BLaER1 (cell line): ENCODE measurements around the gene ZNF45.
"Not testable (repeated sequence)": the region's sequence is repeated elsewhere in the genome, so short reads cannot be mapped to it uniquely, and the experiment has no call there.

Experiments
- H3K27ac ChIP-seq: shearing (Covaris generic); formaldehyde crosslinking; 2 replicates; pipeline ENCODE4 v1.8.1; 2022
- H3K27me3 ChIP-seq: shearing (Covaris generic); formaldehyde crosslinking; 2 replicates; pipeline ENCODE4 v1.8.1; 2022
- H3K36me3 ChIP-seq: shearing (Covaris generic); formaldehyde crosslinking; 2 replicates; pipeline ENCODE4 v1.8.1; 2022
- H3K4me1 ChIP-seq: shearing (Covaris generic); formaldehyde crosslinking; 2 replicates; pipeline ENCODE4 v1.8.1; 2022
- H3K4me2 ChIP-seq: shearing (Covaris generic); formaldehyde crosslinking; 2 replicates; pipeline ENCODE4 v1.8.1; 2022
- H3K4me3 ChIP-seq: shearing (Covaris generic); formaldehyde crosslinking; 2 replicates; pipeline ENCODE4 v1.8.1; 2022
- H3K9ac ChIP-seq: shearing (Covaris generic); formaldehyde crosslinking; 2 replicates; pipeline ENCODE4 v1.8.1; 2022
- H3K9me3 ChIP-seq: shearing (Covaris generic); formaldehyde crosslinking; 2 replicates; pipeline ENCODE4 v1.8.1; 2022
- H4K20me1 ChIP-seq: shearing (Covaris generic); formaldehyde crosslinking; 2 replicates; pipeline ENCODE4 v1.8.1; 2022
- Cebpa-rat ChIP-seq: shearing (Covaris generic); IDR thresholded peaks from 2 replicates; pipeline ENCODE4 v1.8.1; 2022

The ZNF45 gene

DNA sequence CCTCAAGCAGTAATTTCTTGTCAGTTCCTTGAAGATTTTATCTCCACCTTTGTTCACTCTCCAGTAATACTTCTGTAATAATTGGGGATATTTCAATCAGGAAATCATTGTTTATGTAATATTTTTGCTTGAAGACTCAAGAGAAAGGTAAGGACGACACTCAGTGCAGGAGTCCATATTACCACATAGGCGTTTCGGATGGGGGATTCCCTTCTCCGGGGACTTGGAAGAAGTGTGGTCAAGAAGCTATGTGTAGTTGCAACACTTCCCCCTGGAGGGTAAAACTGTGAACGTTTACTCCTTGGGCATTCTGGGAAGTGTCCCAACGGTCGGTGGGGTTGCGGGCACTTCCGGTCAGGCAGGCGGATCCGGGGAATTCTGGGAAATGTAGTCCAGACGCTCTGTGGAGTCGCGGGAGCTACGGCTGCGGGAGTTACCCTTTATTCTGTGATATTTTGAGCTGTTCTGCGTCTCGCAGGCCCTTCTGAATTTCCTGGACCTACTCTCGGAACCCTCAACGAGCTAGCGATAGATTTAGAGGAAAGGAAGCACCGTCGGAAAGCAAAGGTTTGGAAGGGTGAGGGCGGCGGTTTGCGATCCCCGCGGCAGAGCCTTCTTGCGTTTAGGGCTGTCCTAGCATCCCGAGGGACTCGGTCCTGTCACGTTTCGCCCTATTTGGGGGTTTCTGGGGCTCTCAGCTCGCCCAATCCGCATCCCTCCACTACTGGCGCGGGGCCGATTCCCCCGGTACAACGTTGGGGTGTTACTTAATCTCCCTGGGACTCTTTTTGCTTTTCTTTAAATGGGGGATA is 16.0 kb upstream of the ZNF45 start, which contains the start of gene ZNF221:
ZNF221 (plus strand) TSS at position 395 of the 812 bp plus-strand sequence. CDS start 11,499 bp downstream, outside the sequence.
- Histone ChIP-seq H3K36me3 (no peaks in the 10 kb centered on the region), H3K4me2 (peak within 1 kb of the TSS; percentile 59), H3K4me3 (peak within 1 kb of the TSS; percentile 71), H3K27me3 (no peaks in the 10 kb centered on the region), H3K9ac (peak within 1 kb of the TSS; percentile 74), H3K9me3 (peaks cover 70% of the 10 kb centered on the region), H3K27ac (peak within 1 kb of the TSS; percentile 48; the same call in 1 of the 2 replicates), H3K4me1 (no peaks in the 10 kb centered on the region), H4K20me1 (no peaks in the 10 kb centered on the region)
- no peak for TF ChIP-seq Cebpa-rat

DNA sequence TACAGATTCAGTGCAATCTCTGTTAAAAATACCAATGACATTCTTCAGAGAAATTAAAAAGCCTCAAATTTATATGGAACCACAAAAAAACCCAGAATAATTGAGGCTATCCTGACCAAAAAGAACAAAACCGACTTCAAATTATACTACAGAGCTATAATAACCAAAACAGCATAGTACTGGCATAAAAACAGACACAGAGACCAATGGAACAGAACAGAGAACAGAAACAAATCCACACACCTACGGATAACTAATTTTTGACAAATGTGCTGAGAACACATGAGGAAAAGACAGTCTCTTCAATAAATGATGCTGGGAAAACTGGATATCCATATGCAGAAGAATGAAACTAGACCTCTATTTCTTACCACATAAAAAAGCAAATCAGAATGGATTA is 14.7 kb upstream of the ZNF45 start:
- H3K27me3 ChIP-seq, H3K27ac ChIP-seq, H3K36me3 ChIP-seq, H4K20me1 ChIP-seq, H3K4me2 ChIP-seq, H3K9ac ChIP-seq, H3K4me3 ChIP-seq, H3K4me1 ChIP-seq: not testable (repeated sequence)
- peaks cover 71% of the 10 kb centered on the region for H3K9me3 ChIP-seq

DNA sequence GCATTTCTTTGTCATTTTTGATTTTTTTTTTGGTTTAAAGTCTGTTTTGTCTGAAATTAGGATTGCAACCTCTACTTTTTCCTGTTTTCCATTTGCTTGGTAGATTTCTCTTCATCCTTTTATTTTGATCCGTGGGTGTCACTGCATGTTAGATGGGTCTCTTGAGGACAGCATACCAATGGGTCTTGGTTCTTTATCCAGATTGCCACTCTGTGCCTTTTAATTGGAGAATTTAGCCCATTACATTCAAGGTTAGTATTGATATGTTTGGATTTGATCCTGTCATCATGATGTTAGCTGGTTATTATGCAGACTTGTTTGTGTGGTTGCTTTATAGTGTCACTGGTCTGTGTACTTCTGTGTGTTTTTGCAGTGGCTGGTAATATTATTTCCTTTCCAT is 12.3 kb upstream of the ZNF45 start:
- peaks cover 58% of the 10 kb centered on the region for H3K9me3 ChIP-seq
- H3K9ac ChIP-seq, H3K4me1 ChIP-seq, H3K4me2 ChIP-seq, H3K27me3 ChIP-seq, H3K27ac ChIP-seq, H3K36me3 ChIP-seq, H4K20me1 ChIP-seq, H3K4me3 ChIP-seq: not testable (repeated sequence)

DNA sequence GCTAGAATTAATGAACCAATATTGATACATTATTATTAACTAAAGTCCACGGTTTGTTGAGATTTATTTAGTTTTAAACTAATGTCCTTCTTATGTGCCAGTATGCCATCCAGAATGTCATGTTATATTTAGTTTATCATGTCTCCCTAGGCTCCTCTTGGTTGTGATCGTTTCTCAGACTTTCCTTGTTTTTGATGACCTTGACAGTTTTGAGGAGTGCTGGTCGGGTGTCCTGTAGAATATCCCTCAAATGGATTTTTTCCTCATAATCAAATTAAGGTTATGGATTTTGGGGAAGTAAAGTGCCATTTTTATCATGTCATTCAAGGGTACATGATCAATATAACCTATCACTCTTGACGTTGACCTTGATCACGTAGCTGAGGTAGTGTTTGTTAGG is 6.1 kb upstream of the ZNF45 start:
- TF ChIP-seq Cebpa-rat, result no peak
- peaks cover 29% of the 10 kb centered on the region for H3K9me3 ChIP-seq
- H3K27ac ChIP-seq, result no peak overlapping the region

DNA sequence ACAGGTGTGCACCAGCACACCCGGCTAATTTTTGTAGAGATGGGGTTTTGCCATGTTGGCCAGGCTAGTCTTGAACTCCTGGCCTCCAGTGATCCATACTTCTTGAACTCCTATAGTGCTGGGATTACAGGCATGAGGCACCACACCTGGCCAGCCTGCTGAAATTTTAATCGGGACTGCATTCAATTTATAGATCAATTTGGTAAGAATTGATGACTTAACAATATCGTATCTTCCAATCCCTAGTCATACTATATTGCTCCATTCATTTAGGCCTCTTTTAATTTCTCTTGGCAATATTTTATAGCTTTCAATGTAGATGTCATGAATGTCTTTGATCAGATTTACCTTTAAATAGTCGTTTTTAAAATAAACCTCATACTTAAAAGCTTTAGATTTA is 5.6 kb upstream of the ZNF45 start:
- peaks cover 25% of the 10 kb centered on the region for H3K9me3 ChIP-seq
- no peaks in the 10 kb centered on the region for H4K20me1 ChIP-seq
- no peak for TF ChIP-seq Cebpa-rat
- no peak overlapping the region for H3K9ac ChIP-seq
- no peak overlapping the region for H3K4me2 ChIP-seq
- no peak overlapping the region for H3K27ac ChIP-seq
- no peaks in the 10 kb centered on the region for H3K27me3 ChIP-seq
- H3K4me3 ChIP-seq, result no peak overlapping the region
- H3K4me1 ChIP-seq, result 0 out of 2 replicates have a peak, but pooled peaks cover 2% of the 10 kb centered on the region
- H3K36me3 ChIP-seq, result no peaks in the 10 kb centered on the region

More for the DNA sequence above, 6.1 kb upstream of the ZNF45 start:
- no peak overlapping the region for H3K4me3 ChIP-seq
- no peaks in the 10 kb centered on the region for H3K4me1 ChIP-seq
- H3K9ac ChIP-seq, result no peak overlapping the region
- H3K27me3 ChIP-seq, result no peaks in the 10 kb centered on the region
- H3K36me3 ChIP-seq, result no peaks in the 10 kb centered on the region
- H4K20me1 ChIP-seq, result no peaks in the 10 kb centered on the region
- H3K4me2 ChIP-seq, result no peak overlapping the region

DNA sequence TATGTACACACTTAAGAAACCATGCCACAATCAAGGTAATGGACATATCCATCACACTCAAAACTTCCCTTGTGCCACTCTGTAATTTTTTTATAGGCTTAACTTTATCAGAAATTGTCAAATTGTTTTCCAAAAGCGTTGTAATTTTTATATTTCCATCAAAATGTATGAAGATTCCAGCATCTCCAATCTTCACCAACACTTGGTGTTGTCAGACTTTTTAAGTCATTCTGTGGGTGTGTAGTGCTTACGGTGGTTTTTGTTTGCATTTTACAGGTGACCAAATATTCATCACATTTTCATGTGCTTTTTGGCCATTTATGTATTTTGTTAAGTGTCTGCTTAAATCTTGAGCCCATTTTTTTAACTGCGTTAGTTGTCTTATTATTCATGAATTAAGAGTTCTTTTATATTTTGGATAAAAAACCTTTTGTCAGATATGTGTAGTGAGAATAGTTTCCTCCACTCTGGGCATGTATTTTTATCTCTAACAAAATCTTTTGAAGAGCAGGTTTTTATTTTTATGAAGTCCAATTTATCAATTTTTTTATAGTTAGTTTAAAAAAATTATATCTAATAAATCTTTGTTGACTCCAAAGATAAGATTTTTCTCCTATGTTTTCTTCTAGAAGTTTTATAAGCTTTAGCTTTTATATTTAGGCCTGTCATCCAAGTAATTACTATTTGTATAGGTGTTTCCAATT is 4.6 kb upstream of the ZNF45 start:
- H3K27ac ChIP-seq, result no peak overlapping the region
- 0 out of 2 replicates have a peak, but pooled peaks cover 5% of the 10 kb centered on the region for H3K4me1 ChIP-seq
- no peak overlapping the region for H3K9ac ChIP-seq
- H3K27me3 ChIP-seq, result no peaks in the 10 kb centered on the region
- TF ChIP-seq Cebpa-rat, result no peak
- H4K20me1 ChIP-seq, result no peaks in the 10 kb centered on the region
- H3K9me3 ChIP-seq, result peaks cover 25% of the 10 kb centered on the region
- no peak overlapping the region for H3K4me2 ChIP-seq
- no peak overlapping the region for H3K4me3 ChIP-seq
- H3K36me3 ChIP-seq, result no peaks in the 10 kb centered on the region

DNA sequence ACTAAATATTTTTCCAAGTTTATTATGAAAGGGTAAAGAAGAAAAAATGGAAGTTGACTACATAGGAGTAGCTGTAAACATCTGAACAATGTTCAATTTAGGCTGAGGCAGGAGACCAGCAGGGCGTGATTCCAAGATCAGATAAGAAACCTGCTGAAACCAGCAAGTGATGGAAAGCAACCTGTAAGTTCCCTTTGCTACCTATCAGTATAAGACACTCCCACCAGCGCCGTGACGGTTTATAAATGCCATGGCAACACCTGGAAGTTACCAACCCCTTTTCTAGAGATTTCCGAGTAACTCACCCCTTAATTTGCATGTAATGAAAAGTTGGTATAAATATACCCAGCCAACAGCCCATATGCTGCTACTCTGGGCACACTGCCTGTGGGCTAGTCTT is 1.1 kb upstream of the ZNF45 start:
- H3K27ac ChIP-seq, result no peak overlapping the region
- no peak for TF ChIP-seq Cebpa-rat
- H3K4me2 ChIP-seq, result no peak overlapping the region

DNA sequence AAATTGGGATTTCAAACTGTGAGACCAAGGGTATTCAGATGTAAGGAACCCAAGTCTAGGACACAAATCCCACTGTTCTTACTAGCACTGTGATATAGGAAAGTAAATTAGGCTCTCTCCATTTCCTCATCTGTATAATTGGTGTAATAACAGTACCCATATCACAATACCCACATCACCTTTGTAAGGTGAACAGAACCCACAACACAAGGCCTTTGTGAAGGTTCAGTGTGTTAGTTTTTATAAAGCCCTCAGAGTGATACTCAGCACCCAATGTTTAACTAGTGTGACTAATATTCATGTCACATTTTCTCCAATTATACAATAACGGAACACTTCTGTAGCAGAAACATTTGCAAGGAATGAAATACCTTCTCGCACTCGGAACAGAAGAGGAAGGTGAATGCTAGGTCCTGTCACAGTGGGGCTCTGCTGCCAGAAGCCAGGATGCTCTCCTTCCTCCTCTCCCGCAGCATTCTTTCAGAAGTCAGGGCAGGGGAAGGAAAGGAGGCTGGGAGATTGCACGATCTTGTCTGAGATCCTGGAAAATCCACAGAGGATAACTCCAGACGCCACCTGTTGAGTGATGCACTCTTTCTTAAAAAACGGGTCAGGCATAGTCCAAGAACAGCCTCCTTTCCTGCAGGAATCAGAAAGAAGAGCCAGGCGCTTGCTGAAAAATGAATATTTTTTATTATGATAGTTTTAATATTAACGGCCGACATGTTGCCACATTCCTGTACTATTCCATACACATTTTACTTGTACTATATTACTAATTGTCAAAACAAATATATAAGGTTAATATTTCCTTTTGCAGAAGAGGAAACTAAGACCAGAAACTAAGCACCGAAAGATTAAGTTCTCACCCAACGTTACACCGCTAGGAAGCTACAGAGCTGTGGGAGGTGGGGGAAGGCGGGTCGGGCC is 762 bp downstream of the ZNF45 start:
- Histone ChIP-seq H3K4me3 (peak overlapping the region; percentile 85), H3K36me3 (peaks cover 39% of the 10 kb centered on the region), H3K4me2 (peak overlapping the region; percentile 95), H3K4me1 (peaks cover 21% of the 10 kb centered on the region), H3K9ac (peak overlapping the region; percentile 91), H3K9me3 (peaks cover 15% of the 10 kb centered on the region), H3K27ac (peak overlapping the region; percentile 84), H4K20me1 (no peaks in the 10 kb centered on the region), H3K27me3 (no peaks in the 10 kb centered on the region)
- no peak for TF ChIP-seq Cebpa-rat

More for the DNA sequence above, 1.1 kb upstream of the ZNF45 start:
- Histone ChIP-seq H3K4me3 (no peak overlapping the region), H3K9ac (no peak overlapping the region), H3K4me1 (peaks cover 21% of the 10 kb centered on the region), H4K20me1 (no peaks in the 10 kb centered on the region), H3K9me3 (peaks cover 25% of the 10 kb centered on the region), H3K36me3 (peaks cover 20% of the 10 kb centered on the region), H3K27me3 (no peaks in the 10 kb centered on the region)

DNA sequence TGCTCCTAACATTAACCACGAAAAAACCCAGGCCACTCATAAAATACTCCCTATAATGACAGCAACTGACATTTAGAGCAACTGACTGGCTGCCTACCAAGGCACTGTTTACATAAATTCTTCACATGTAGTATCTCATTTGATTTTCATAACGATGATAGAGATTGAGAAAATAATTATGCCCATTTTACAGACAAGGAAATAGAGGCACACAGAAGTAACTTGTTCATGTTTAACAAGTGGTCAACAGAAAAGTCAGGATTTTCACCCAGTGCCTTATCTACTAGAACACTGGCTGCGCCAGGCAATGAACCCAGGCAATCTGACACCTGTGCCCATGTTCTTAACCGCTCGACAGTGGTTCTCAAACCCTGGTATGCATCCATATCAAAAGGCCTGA is 6.3 kb downstream of the ZNF45 start:
- no peak overlapping the region for H3K4me2 ChIP-seq
- no peaks in the 10 kb centered on the region for H4K20me1 ChIP-seq
- H3K9me3 ChIP-seq, result no peaks in the 10 kb centered on the region
- H3K27me3 ChIP-seq, result no peaks in the 10 kb centered on the region
- no peak overlapping the region for H3K9ac ChIP-seq
- no peak overlapping the region for H3K4me3 ChIP-seq
- H3K4me1 ChIP-seq, result peaks cover 9% of the 10 kb centered on the region
- TF ChIP-seq Cebpa-rat, result no peak
- H3K27ac ChIP-seq, result no peak overlapping the region
- H3K36me3 ChIP-seq, result peaks cover 94% of the 10 kb centered on the region
